Fibroblast of lung (primary cell): Measurements from ENCODE around the gene FAM13A. TPM values are rescaled to one million over a fixed set of nuclear protein-coding genes. Genes with fewer than 3 reads are reported as not detected.

Experiments used
- DNase-seq, 2 donors: peaks; one replicate each; pipeline versions ENCODE4 v3.0.0 to v3.0.0-alpha.2; 2010; ENCODE audit warnings: low read depth in 2 of 2
- H2AFZ ChIP-seq: 2 replicates; pipeline ENCODE4 v1.5.1; 2012; ENCODE audit warnings: low read length, control low read depth, inconsistent platforms
- H3K27ac ChIP-seq: 2 replicates; pipeline ENCODE4 v1.5.1; 2011; ENCODE audit warnings: low read length, control low read depth; ENCODE audit not compliant: insufficient read depth
- H3K27me3 ChIP-seq: 2 replicates; pipeline ENCODE4 v1.5.1; 2011; ENCODE audit warnings: mild to moderate bottlenecking, low read length; ENCODE audit not compliant: control insufficient read depth, insufficient read depth
- H3K36me3 ChIP-seq: 2 replicates; pipeline ENCODE4 v1.5.1; 2011; ENCODE audit warnings: low read length; ENCODE audit not compliant: control insufficient read depth, insufficient read depth
- H3K4me1 ChIP-seq: 2 replicates; pipeline ENCODE4 v1.5.1; 2011; ENCODE audit warnings: low read length; ENCODE audit not compliant: control insufficient read depth, insufficient read depth; ENCODE audit errors: extremely low read depth
- H3K4me2 ChIP-seq: 2 replicates; pipeline ENCODE4 v1.5.1; 2011; ENCODE audit warnings: low read length, control low read depth; ENCODE audit not compliant: insufficient read depth; ENCODE audit errors: extremely low read depth
- H3K4me3 ChIP-seq, 4 experiments: fragments of 200-600 bp in 1 of 4; sonication (generic) in 1 of 4; replicated peaks in 1 of 4; 2 replicates each; pipeline ENCODE4 v1.5.1; 2011 to 2016; ENCODE audit warnings: low read length in 4 of 4, low read depth in 3 of 4, mild to moderate bottlenecking in 3 of 4, control low read depth in 2 of 4, inconsistent platforms in 1 of 4, mixed read lengths in 1 of 4; ENCODE audit not compliant: insufficient read depth in 1 of 4; ENCODE audit errors: control extremely low read depth in 1 of 4
- H3K79me2 ChIP-seq: 2 replicates; pipeline ENCODE4 v1.5.1; 2012; ENCODE audit warnings: mild to moderate bottlenecking, low read length, inconsistent platforms; ENCODE audit not compliant: control insufficient read depth, insufficient read depth
- H3K9ac ChIP-seq: 2 replicates; pipeline ENCODE4 v1.5.1; 2011; ENCODE audit warnings: mild to moderate bottlenecking, low read length, control low read depth; ENCODE audit not compliant: insufficient read depth
- H3K9me3 ChIP-seq: 2 replicates; pipeline ENCODE4 v1.5.1; 2012; ENCODE audit warnings: low read depth, low read length; ENCODE audit not compliant: control insufficient read depth, insufficient read depth
- H4K20me1 ChIP-seq: 2 replicates; pipeline ENCODE4 v1.5.1; 2011; ENCODE audit warnings: low read length; ENCODE audit not compliant: control insufficient read depth, insufficient read depth; ENCODE audit errors: extremely low read depth
- EZH2 ChIP-seq: IDR thresholded peaks from 2 replicates; pipeline ENCODE4 v1.5.1; 2012; ENCODE audit warnings: low read length, control low read depth, mild to moderate bottlenecking; ENCODE audit errors: missing control alignments
- polyA plus RNA-seq, 2 donors: library from polyadenylated mRNA; depleted of rRNA in 1 of 2; stranded (reverse) in 1 of 2; unstranded in 1 of 2; fragments of >200 nt; gene quantifications; 2 replicates each; pipeline ENCODE4 v1.2.1, GENCODE V29; 2011 to 2012; ENCODE audit warnings: missing spikeins in 1 of 2
- total RNA-seq: library from RNA; depleted of rRNA; stranded (reverse); fragments of >200 nt; gene quantifications from 2 replicates; pipeline ENCODE4 v1.2.1, GENCODE V29; 2014
- TF ChIP-seq, protein P1 (sequence below), 2 donors: IDR thresholded peaks in 1 of 2; conservative IDR thresholded peaks in 1 of 2; 1 replicate in 1 of 2; 2 replicates in 1 of 2; pipeline ENCODE4 v1.5.1; 2011 to 2012; ENCODE audit warnings: low read length in 2 of 2, control low read depth in 1 of 2, inconsistent platforms in 1 of 2, low read depth in 1 of 2, mild to moderate bottlenecking in 1 of 2

The FAM13A gene
- total and polyA plus RNA-seq, 2 donors (not counting 1 experiment from before 2014, with no cell fraction given) = 14.3 to 23.9 TPM

DNA sequence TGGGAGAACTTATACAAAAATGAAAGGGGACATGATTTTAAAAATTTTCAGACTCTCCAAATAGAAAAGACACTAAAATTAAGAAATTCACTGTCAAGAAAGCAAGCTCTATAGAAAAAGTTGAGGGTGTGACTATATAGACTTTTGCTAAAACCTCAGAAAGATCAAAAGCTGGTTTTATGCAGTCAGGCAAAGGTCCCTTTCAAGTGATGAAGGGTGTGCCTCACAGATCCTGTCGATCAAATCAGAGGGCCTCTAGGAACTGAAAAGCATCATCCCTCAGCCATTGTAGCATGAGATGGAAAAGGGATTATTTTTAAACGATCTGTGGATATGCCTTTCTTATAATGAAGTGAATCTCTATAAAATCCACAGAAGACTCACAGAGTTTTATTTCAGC, 116.5 kb downstream of the FAM13A start:
- Histone ChIP-seq H3K27ac (no peak overlapping the region), H3K36me3 (no peaks in the 10 kb centered on the region), H3K4me3 (no peak overlapping the region), H3K4me1 (no peaks in the 10 kb centered on the region), H3K9ac (no peak overlapping the region), H3K4me2 (no peak overlapping the region), H4K20me1 (no peaks in the 10 kb centered on the region), H3K79me2 (no peaks in the 10 kb centered on the region), H3K27me3 (no peaks in the 10 kb centered on the region), H3K9me3 (no peaks in the 10 kb centered on the region), H2AFZ (no peak overlapping the region)
- TF ChIP-seq, protein P1, sequence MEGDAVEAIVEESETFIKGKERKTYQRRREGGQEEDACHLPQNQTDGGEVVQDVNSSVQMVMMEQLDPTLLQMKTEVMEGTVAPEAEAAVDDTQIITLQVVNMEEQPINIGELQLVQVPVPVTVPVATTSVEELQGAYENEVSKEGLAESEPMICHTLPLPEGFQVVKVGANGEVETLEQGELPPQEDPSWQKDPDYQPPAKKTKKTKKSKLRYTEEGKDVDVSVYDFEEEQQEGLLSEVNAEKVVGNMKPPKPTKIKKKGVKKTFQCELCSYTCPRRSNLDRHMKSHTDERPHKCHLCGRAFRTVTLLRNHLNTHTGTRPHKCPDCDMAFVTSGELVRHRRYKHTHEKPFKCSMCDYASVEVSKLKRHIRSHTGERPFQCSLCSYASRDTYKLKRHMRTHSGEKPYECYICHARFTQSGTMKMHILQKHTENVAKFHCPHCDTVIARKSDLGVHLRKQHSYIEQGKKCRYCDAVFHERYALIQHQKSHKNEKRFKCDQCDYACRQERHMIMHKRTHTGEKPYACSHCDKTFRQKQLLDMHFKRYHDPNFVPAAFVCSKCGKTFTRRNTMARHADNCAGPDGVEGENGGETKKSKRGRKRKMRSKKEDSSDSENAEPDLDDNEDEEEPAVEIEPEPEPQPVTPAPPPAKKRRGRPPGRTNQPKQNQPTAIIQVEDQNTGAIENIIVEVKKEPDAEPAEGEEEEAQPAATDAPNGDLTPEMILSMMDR (conservative IDR thresholded peaks at IDR 0.05 in 1 of 2, IDR thresholded peaks at IDR 0.05 in 1 of 2; ENCODE audit: low read depth in 1 of 2, low read length in 2 of 2) = no peak
- TF ChIP-seq EZH2 = no peak
- DNase-seq = no peak

DNA sequence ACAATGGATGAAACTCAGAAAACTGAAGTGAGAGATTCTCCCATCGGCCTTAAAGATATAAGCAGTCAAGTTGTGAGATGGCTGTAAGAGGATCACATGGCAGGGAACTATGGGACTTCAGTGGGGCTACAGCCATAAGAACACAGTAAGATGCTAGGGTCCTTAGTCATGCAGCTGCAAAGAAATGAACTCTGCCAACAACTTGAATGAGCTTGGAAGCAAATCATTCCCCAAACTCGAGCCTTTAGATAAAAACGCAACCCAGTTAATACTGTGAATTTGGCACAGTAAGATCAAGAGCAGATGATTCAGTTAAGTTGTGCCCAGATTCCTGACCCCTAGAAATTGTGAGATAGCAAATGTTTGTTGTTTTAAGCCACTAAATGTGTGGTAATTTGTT, 117.3 kb downstream of the FAM13A start:
- Histone ChIP-seq H3K27ac (no peak overlapping the region), H4K20me1 (no peaks in the 10 kb centered on the region), H3K36me3 (no peaks in the 10 kb centered on the region), H3K4me3 (no peak overlapping the region), H3K4me2 (no peak overlapping the region), H3K9ac (no peak overlapping the region), H3K9me3 (no peaks in the 10 kb centered on the region), H3K27me3 (no peaks in the 10 kb centered on the region), H3K4me1 (no peaks in the 10 kb centered on the region), H2AFZ (no peak overlapping the region), H3K79me2 (no peaks in the 10 kb centered on the region)
- DNase-seq = peak; percentile 77 to 91
- no peak for TF ChIP-seq EZH2
- TF ChIP-seq, protein P1 (conservative IDR thresholded peaks at IDR 0.05 in 1 of 2, IDR thresholded peaks at IDR 0.05 in 1 of 2; ENCODE audit: low read depth in 1 of 2, low read length in 2 of 2) = no peak

DNA sequence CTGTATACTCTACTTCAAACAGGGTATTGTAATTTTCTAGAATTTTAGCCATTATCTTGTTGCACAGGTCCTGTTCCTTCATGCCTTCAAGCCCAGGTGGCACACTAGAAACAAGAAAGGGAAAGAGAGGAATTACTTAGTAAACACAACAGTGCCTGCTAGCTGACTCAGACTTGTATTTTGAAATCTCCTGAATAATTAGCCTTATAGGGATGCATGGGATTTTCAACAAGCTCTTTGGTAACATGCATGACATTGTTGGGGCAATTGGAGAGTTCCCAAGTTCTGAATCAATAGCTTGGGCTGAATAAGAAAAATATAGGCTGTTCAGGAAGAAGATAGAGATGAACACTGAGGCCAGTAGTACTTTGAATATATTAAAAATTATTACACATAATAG, 118.8 kb downstream of the FAM13A start:
- peak; percentile 94 to 98 for DNase-seq
- Histone ChIP-seq H3K36me3 (no peaks in the 10 kb centered on the region), H3K9me3 (no peaks in the 10 kb centered on the region), H4K20me1 (no peaks in the 10 kb centered on the region), H3K4me3 (no peak overlapping the region), H3K79me2 (no peaks in the 10 kb centered on the region), H3K4me1 (no peaks in the 10 kb centered on the region), H3K4me2 (no peak overlapping the region), H2AFZ (no peak overlapping the region), H3K9ac (no peak overlapping the region), H3K27me3 (no peaks in the 10 kb centered on the region), H3K27ac (no peak overlapping the region)
- TF ChIP-seq, protein P1 (conservative IDR thresholded peaks at IDR 0.05 in 1 of 2, IDR thresholded peaks at IDR 0.05 in 1 of 2; ENCODE audit: low read depth in 1 of 2, low read length in 2 of 2) = no peak
- no peak for TF ChIP-seq EZH2
